ENCODE results near the gene TLR9.

The TLR9 gene

GRCh38 chr3:52222319-52223221 lies 2.9 kb downstream of the TLR9 start:
- peaks cover 0 to 4% (median under 1%) of the 10 kb centered on the region in 4 experiments for H3K36me3 ChIP-seq (ENCODE audit: control insufficient read depth in 4 of 4, insufficient read depth in 4 of 4, low read length in 3 of 4)
- no peaks in the 10 kb centered on the region for H3K27me3 ChIP-seq (replicated peaks in 2 of 5; ENCODE audit: control insufficient read depth in 4 of 5, insufficient read depth in 5 of 5, low read length in 4 of 5)
- POLR2A ChIA-PET = interaction anchor here (1.6 kb wide), 1 partner anchor 34 kb away, joined by 4 read pairs; no protein-coding TSS in a partner anchor
- H3K9me3 ChIP-seq (ENCODE audit: control extremely low read depth in 1 of 5, control insufficient read depth in 4 of 5, insufficient read depth in 2 of 5, low read depth in 1 of 5, low read length in 4 of 5) = no peaks in the 10 kb centered on the region
- peaks cover 0 to 71% (median 58%) of the 10 kb centered on the region in 4 experiments for H3K4me1 ChIP-seq (ENCODE audit: control extremely low read depth in 1 of 4, control insufficient read depth in 4 of 4, insufficient read depth in 4 of 4, low read length in 3 of 4)
- no peak overlapping the region for H3K4me3 ChIP-seq (ENCODE audit: control insufficient read depth in 1 of 7, extremely low read depth in 1 of 7, insufficient read depth in 4 of 7, low read depth in 2 of 7, low read length in 6 of 7)
- no peak overlapping the region for H3K27ac ChIP-seq (ENCODE audit: insufficient read depth in 1 of 2, low read depth in 1 of 2, low read length in 2 of 2, poor library complexity in 1 of 2, severe bottlenecking in 2 of 2)
- CTCF ChIA-PET = interaction anchor here (0.8 to 14.2 kb wide), 10 partner anchors 8 to 118 kb away, joined by 3 to 122 read pairs (median 20); partner anchors contain the start of genes GLYCTK and TWF2
- WGBS (ENCODE audit: insufficient coverage) = 94% methylated on average over 41 of the region's 41 CpGs
- DNase-seq = no peak

- Histone ChIP-seq H3K9me3 (ENCODE audit: control extremely low read depth in 1 of 5, control insufficient read depth in 4 of 5, insufficient read depth in 2 of 5, low read depth in 1 of 5, low read length in 4 of 5) (no peaks in the 10 kb centered on the region), H3K36me3 (ENCODE audit: control insufficient read depth in 4 of 4, insufficient read depth in 4 of 4, low read length in 3 of 4) (no peaks in the 10 kb centered on the region), H3K27me3 (replicated peaks in 2 of 5; ENCODE audit: control insufficient read depth in 4 of 5, insufficient read depth in 5 of 5, low read length in 4 of 5) (no peaks in the 10 kb centered on the region), H3K4me3 (ENCODE audit: control insufficient read depth in 1 of 7, extremely low read depth in 1 of 7, insufficient read depth in 4 of 7, low read depth in 2 of 7, low read length in 6 of 7) (no peak overlapping the region), H3K27ac (ENCODE audit: insufficient read depth in 1 of 2, low read depth in 1 of 2, low read length in 2 of 2, poor library complexity in 1 of 2, severe bottlenecking in 2 of 2) (no peak overlapping the region), H3K4me1 (ENCODE audit: control extremely low read depth in 1 of 4, control insufficient read depth in 4 of 4, insufficient read depth in 4 of 4, low read length in 3 of 4) (peaks cover 6 to 79% (median 61%) of the 10 kb centered on the region in 4 experiments)
- WGBS (ENCODE audit: insufficient coverage) = 88% methylated on average over 32 of the region's 34 CpGs
- POLR2A ChIA-PET = interaction anchor here (1.6 kb wide), 1 partner anchor 33 kb away, joined by 4 read pairs; no protein-coding TSS in a partner anchor
- CTCF ChIA-PET = interaction anchor here (0.8 to 14.2 kb wide), 19 partner anchors 9 to 150 kb away, joined by 3 to 122 read pairs (median 5); partner anchors contain the start of genes DNAH1, GLYCTK and TWF2
- DNase-seq = no peak
Measured at GRCh38 chr3:52221563-52222318, 3.7 kb downstream of the TLR9 start.

- no peaks in the 10 kb centered on the region for H3K27me3 ChIP-seq (replicated peaks in 2 of 5; ENCODE audit: control insufficient read depth in 4 of 5, insufficient read depth in 5 of 5, low read length in 4 of 5)
- ChIA-PET POLR2A (no interaction called here), CTCF (interaction anchor here (0.7 to 14.2 kb wide), 26 partner anchors 9 to 220 kb away, joined by 3 to 122 read pairs (median 4); partner anchors contain the start of genes DNAH1, GLYCTK and TWF2)
- H3K36me3 ChIP-seq (ENCODE audit: control insufficient read depth in 4 of 4, insufficient read depth in 4 of 4, low read length in 3 of 4) = no peaks in the 10 kb centered on the region
- peaks cover 10 to 80% (median 61%) of the 10 kb centered on the region in 4 experiments for H3K4me1 ChIP-seq (ENCODE audit: control extremely low read depth in 1 of 4, control insufficient read depth in 4 of 4, insufficient read depth in 4 of 4, low read length in 3 of 4)
- 98% methylated on average over 27 of the region's 27 CpGs for WGBS (ENCODE audit: insufficient coverage)
- H3K9me3 ChIP-seq (ENCODE audit: control extremely low read depth in 1 of 5, control insufficient read depth in 4 of 5, insufficient read depth in 2 of 5, low read depth in 1 of 5, low read length in 4 of 5) = no peaks in the 10 kb centered on the region
- DNase-seq = no peak
- no peak overlapping the region for H3K4me3 ChIP-seq (ENCODE audit: control insufficient read depth in 1 of 7, extremely low read depth in 1 of 7, insufficient read depth in 4 of 7, low read depth in 2 of 7, low read length in 6 of 7)
- H3K27ac ChIP-seq (ENCODE audit: insufficient read depth in 1 of 2, low read depth in 1 of 2, low read length in 2 of 2, poor library complexity in 1 of 2, severe bottlenecking in 2 of 2) = no peak overlapping the region
Measured at GRCh38 chr3:52221141-52221562, 4.3 kb downstream of the TLR9 start.

GRCh38 chr3:52220380-52221026 lies 4.9 kb downstream of the TLR9 start:
- H3K4me3 ChIP-seq (ENCODE audit: control insufficient read depth in 1 of 7, extremely low read depth in 1 of 7, insufficient read depth in 4 of 7, low read depth in 2 of 7, low read length in 6 of 7) = no peak overlapping the region
- peaks cover 0 to 4% (median 2%) of the 10 kb centered on the region in 4 experiments for H3K36me3 ChIP-seq (ENCODE audit: control insufficient read depth in 4 of 4, insufficient read depth in 4 of 4, low read length in 3 of 4)
- POLR2A ChIA-PET = no interaction called here
- no peaks in the 10 kb centered on the region for H3K9me3 ChIP-seq (ENCODE audit: control extremely low read depth in 1 of 5, control insufficient read depth in 4 of 5, insufficient read depth in 2 of 5, low read depth in 1 of 5, low read length in 4 of 5)
- H3K27ac ChIP-seq (ENCODE audit: insufficient read depth in 1 of 2, low read depth in 1 of 2, low read length in 2 of 2, poor library complexity in 1 of 2, severe bottlenecking in 2 of 2) = no peak overlapping the region
- no peaks in the 10 kb centered on the region for H3K27me3 ChIP-seq (replicated peaks in 2 of 5; ENCODE audit: control insufficient read depth in 4 of 5, insufficient read depth in 5 of 5, low read length in 4 of 5)
- peak; percentile 79 to 90 (median 84) for DNase-seq
- CTCF ChIA-PET = interaction anchor here (0.7 to 14.2 kb wide), 30 partner anchors 9 to 220 kb away, joined by 3 to 122 read pairs (median 4); partner anchors contain the start of genes DNAH1, GLYCTK, POC1A and TWF2
- peaks cover 10 to 80% (median 59%) of the 10 kb centered on the region in 4 experiments for H3K4me1 ChIP-seq (ENCODE audit: control extremely low read depth in 1 of 4, control insufficient read depth in 4 of 4, insufficient read depth in 4 of 4, low read length in 3 of 4)
- WGBS (ENCODE audit: insufficient coverage) = 47% methylated on average over 4 of the region's 9 CpGs

- H3K9me3 ChIP-seq (ENCODE audit: control extremely low read depth in 1 of 5, control insufficient read depth in 4 of 5, insufficient read depth in 2 of 5, low read depth in 1 of 5, low read length in 4 of 5) = no peaks in the 10 kb centered on the region
- H3K4me1 ChIP-seq (ENCODE audit: control extremely low read depth in 1 of 4, control insufficient read depth in 4 of 4, insufficient read depth in 4 of 4, low read length in 3 of 4) = peaks cover 10 to 70% (median 48%) of the 10 kb centered on the region in 4 experiments
- ChIA-PET CTCF (interaction anchor here (0.7 to 14.2 kb wide), 20 partner anchors 8 to 235 kb away, joined by 3 to 122 read pairs (median 4); partner anchors contain the start of genes GLYCTK, POC1A, TNNC1 and TWF2), POLR2A (interaction anchor here (0.7 kb wide), 1 partner anchor 10 kb away, joined by 4 read pairs; no protein-coding TSS in a partner anchor)
- peak overlapping the region in 1 of 2 experiments; percentile 2 for H3K27ac ChIP-seq (ENCODE audit: insufficient read depth in 1 of 2, low read depth in 1 of 2, low read length in 2 of 2, poor library complexity in 1 of 2, severe bottlenecking in 2 of 2)
- 74% methylated on average over 4 of the region's 6 CpGs for WGBS (ENCODE audit: insufficient coverage)
- DNase-seq = no peak
- H3K36me3 ChIP-seq (ENCODE audit: control insufficient read depth in 4 of 4, insufficient read depth in 4 of 4, low read length in 3 of 4) = peaks cover 2 to 18% (median 14%) of the 10 kb centered on the region in 4 experiments
- H3K4me3 ChIP-seq (ENCODE audit: control insufficient read depth in 1 of 7, extremely low read depth in 1 of 7, insufficient read depth in 4 of 7, low read depth in 2 of 7, low read length in 6 of 7) = no peak overlapping the region
- no peaks in the 10 kb centered on the region for H3K27me3 ChIP-seq (replicated peaks in 2 of 5; ENCODE audit: control insufficient read depth in 4 of 5, insufficient read depth in 5 of 5, low read length in 4 of 5)
Measured at GRCh38 chr3:52218937-52219650, 6.4 kb downstream of the TLR9 start.

GRCh38 chr3:52218454-52218853 lies 7.0 kb downstream of the TLR9 start:
- no peak overlapping the region for H3K4me3 ChIP-seq (ENCODE audit: control insufficient read depth in 1 of 7, extremely low read depth in 1 of 7, insufficient read depth in 4 of 7, low read depth in 2 of 7, low read length in 6 of 7)
- DNase-seq = peak in 1 of 3 donors; percentile 43

More at GRCh38 chr3:52218454-52218853, 7.0 kb downstream of the TLR9 start:
- no peaks in the 10 kb centered on the region for H3K27me3 ChIP-seq (replicated peaks in 2 of 5; ENCODE audit: control insufficient read depth in 4 of 5, insufficient read depth in 5 of 5, low read length in 4 of 5)
- peaks cover 10 to 64% (median 46%) of the 10 kb centered on the region in 4 experiments for H3K4me1 ChIP-seq (ENCODE audit: control extremely low read depth in 1 of 4, control insufficient read depth in 4 of 4, insufficient read depth in 4 of 4, low read length in 3 of 4)
- WGBS (ENCODE audit: insufficient coverage) = 50% methylated on average over 9 of the region's 12 CpGs
- H3K9me3 ChIP-seq (ENCODE audit: control extremely low read depth in 1 of 5, control insufficient read depth in 4 of 5, insufficient read depth in 2 of 5, low read depth in 1 of 5, low read length in 4 of 5) = no peaks in the 10 kb centered on the region
- POLR2A ChIA-PET = no interaction called here
- H3K27ac ChIP-seq (ENCODE audit: insufficient read depth in 1 of 2, low read depth in 1 of 2, low read length in 2 of 2, poor library complexity in 1 of 2, severe bottlenecking in 2 of 2) = peak overlapping the region in 1 of 2 experiments; percentile 12
- CTCF ChIA-PET = interaction anchor here (1.1 to 14.2 kb wide), 8 partner anchors 12 to 166 kb away, joined by 3 to 122 read pairs (median 18); partner anchors contain the start of gene GLYCTK
- H3K36me3 ChIP-seq (ENCODE audit: control insufficient read depth in 4 of 4, insufficient read depth in 4 of 4, low read length in 3 of 4) = peaks cover 2 to 23% (median 20%) of the 10 kb centered on the region in 4 experiments

Measured in common myeloid progenitor, CD34-positive (primary cell).